Thyroid gland (tissue), 4 donors: ENCODE results near the gene HSPA1A. TPM values are rescaled to one million over a fixed set of nuclear protein-coding genes. Genes with fewer than 3 reads are reported as not detected.
"Not testable (repeated sequence)": the region's sequence is repeated elsewhere in the genome, so short reads cannot be mapped to it uniquely, and the experiment has no call there.

Source experiments
- DNase-seq, 2 donors: peaks; one replicate each; pipeline ENCODE4 v3.0.0-alpha.2; 2019
- H3K27ac ChIP-seq, 3 donors: fragments of 200-600 bp; sonication (generic); 1 replicate in 2 of 3; 2 replicates in 1 of 3; pipeline ENCODE4 v1.5.1; 2016 to 2019; ENCODE audit warnings: mild to moderate bottlenecking in 1 of 3, moderate library complexity in 1 of 3
- H3K27me3 ChIP-seq: fragments of 200-600 bp; sonication (generic); one replicate; pipeline ENCODE4 v1.5.1; 2019
- H3K36me3 ChIP-seq, 2 donors: fragments of 200-600 bp; sonication (generic); one replicate each; pipeline ENCODE4 v1.5.1; 2016 to 2019
- H3K4me1 ChIP-seq, 2 donors: fragments of 200-600 bp; sonication (generic); one replicate each; pipeline ENCODE4 v1.5.1; 2017 to 2019
- H3K4me3 ChIP-seq, 3 donors: fragments of 200-600 bp; sonication (generic); replicated peaks in 1 of 3; 1 replicate in 2 of 3; 2 replicates in 1 of 3; pipeline ENCODE4 v1.5.1; 2016; ENCODE audit warnings: mild to moderate bottlenecking in 1 of 3
- H3K9me3 ChIP-seq: fragments of 200-600 bp; sonication (generic); one replicate; pipeline ENCODE4 v1.5.1; 2017
- CTCF ChIP-seq, 6 experiments: fragments of 200-600 bp in 3 of 6; fragments of 450-650 bp in 3 of 6; sonication (generic) in 3 of 6; IDR thresholded peaks; one replicate each; pipeline ENCODE4 v1.5.1; 2016 to 2019; ENCODE audit warnings: antibody characterized with exemption in 6 of 6, mild to moderate bottlenecking in 2 of 6, inconsistent platforms in 1 of 6, moderate library complexity in 1 of 6
- POLR2A ChIP-seq, 2 donors: fragments of 450-650 bp; IDR thresholded peaks; one replicate each; pipeline ENCODE4 v1.6.1; 2017; ENCODE audit warnings: antibody characterized with exemption in 2 of 2, mild to moderate bottlenecking in 2 of 2, moderate library complexity in 1 of 2
- WGBS, 2 donors: methylation state at CpG; one replicate each; pipeline ENCODE4 v1.1.5; 2017; 5-methylcytosine and 5-hydroxymethylcytosine counted together
- intact Hi-C: fragments of 100-400 bp; cut with DNase I; formaldehyde crosslinking; loops from one replicate; pipeline ENCODE4 v1.15.1; 2023
- total RNA-seq, 4 donors: library from RNA; depleted of rRNA; stranded (reverse); fragments of >200 nt; gene quantifications; one replicate each; pipeline ENCODE4 v1.2.3, GENCODE V29; 2016

HSPA1A gene
- total RNA-seq, 4 donors from 2014 or later, result 148 to 320 (median 190) TPM

GRCh38 chr6:31850765-31851484, 35.6 kb downstream of the HSPA1A start:
- intact Hi-C loops, result no loop called here
- TF ChIP-seq POLR2A (IDR thresholded peaks at IDR 0.05) (no peak), CTCF (IDR thresholded peaks at IDR 0.05) (no peak)

GRCh38 chr6:31851485-31851832, 36.1 kb downstream of the HSPA1A start:
- no peak overlapping the region for H3K4me3 ChIP-seq
- no peaks in the 10 kb centered on the region for H3K9me3 ChIP-seq
- no peaks in the 10 kb centered on the region for H3K27me3 ChIP-seq
- DNase-seq, result no peak
- H3K27ac ChIP-seq, result peak overlapping the region in 1 of 3 donors; percentile 45
- 20 to 35% methylated on average over 2 of the region's 2 CpGs for WGBS, 2 donors
- TF ChIP-seq CTCF (IDR thresholded peaks at IDR 0.05) (no peak), POLR2A (IDR thresholded peaks at IDR 0.05) (no peak)
- H3K36me3 ChIP-seq, result no peaks in the 10 kb centered on the region
- intact Hi-C loops, result no loop called here
- H3K4me1 ChIP-seq, result peaks cover 0 to 6% of the 10 kb centered on the region in 2 donors

More at GRCh38 chr6:31850765-31851484, 35.6 kb downstream of the HSPA1A start:
- no peak overlapping the region for H3K4me3 ChIP-seq
- H3K36me3 ChIP-seq, result no peaks in the 10 kb centered on the region
- H3K27me3 ChIP-seq, result no peaks in the 10 kb centered on the region
- 98 to 100% methylated on average over 2 of the region's 2 CpGs for WGBS, 2 donors
- H3K9me3 ChIP-seq, result no peaks in the 10 kb centered on the region
- peak overlapping the region in 1 of 3 donors; percentile 45 for H3K27ac ChIP-seq
- peaks cover 0 to 6% of the 10 kb centered on the region in 2 donors for H3K4me1 ChIP-seq
- no peak for DNase-seq

- intact Hi-C loops, H3K9me3 ChIP-seq, H3K4me1 ChIP-seq, H3K4me3 ChIP-seq, DNase-seq, H3K36me3 ChIP-seq, H3K27ac ChIP-seq, H3K27me3 ChIP-seq: not testable (repeated sequence)
- 80 to 96% methylated on average over 23 to 25 of the region's 35 CpGs for WGBS, 2 donors
These were observed 36.8 kb downstream of the HSPA1A start for GRCh38 chr6:31851980-31852718.

- Histone ChIP-seq H3K36me3 (peaks cover 14 to 23% of the 10 kb centered on the region in 2 donors), H3K27ac (peak overlapping the region in 1 of 3 donors; percentile 58)
- H3K9me3 ChIP-seq, H3K27me3 ChIP-seq, intact Hi-C loops, H3K4me1 ChIP-seq, H3K4me3 ChIP-seq: not testable (repeated sequence)
- 43 to 66% methylated on average over 7 to 8 of the region's 8 CpGs for WGBS, 2 donors
- peak; percentile 72 to 76 for DNase-seq
These were observed 42.4 kb downstream of the HSPA1A start for GRCh38 chr6:31857774-31858173.

GRCh38 chr6:31858707-31859106, 43.4 kb downstream of the HSPA1A start:
- intact Hi-C loops, result no loop called here
- H3K27me3 ChIP-seq, result no peaks in the 10 kb centered on the region
- no peak for DNase-seq
- H3K36me3 ChIP-seq, result peaks cover 14 to 23% of the 10 kb centered on the region in 2 donors
- no peak overlapping the region for H3K4me3 ChIP-seq
- TF ChIP-seq POLR2A (IDR thresholded peaks at IDR 0.05) (no peak), CTCF (IDR thresholded peaks at IDR 0.05) (no peak)
- 85 to 90% methylated on average over 8 of the region's 8 CpGs for WGBS, 2 donors
- no peak overlapping the region for H3K27ac ChIP-seq
- peaks cover 12 to 13% of the 10 kb centered on the region in 2 donors for H3K4me1 ChIP-seq
- no peaks in the 10 kb centered on the region for H3K9me3 ChIP-seq

- H3K9me3 ChIP-seq, result no peaks in the 10 kb centered on the region
- no peak for TF ChIP-seq POLR2A (IDR thresholded peaks at IDR 0.05)
- H3K36me3 ChIP-seq, result peaks cover 14 to 23% of the 10 kb centered on the region in 2 donors
- DNase-seq, result no peak
- H3K4me3 ChIP-seq, result no peak overlapping the region
- 95% methylated on average over 6 to 10 of the region's 11 CpGs for WGBS, 2 donors
- intact Hi-C loops, result loop anchor here (5.0 kb wide), 1 partner anchor 37 kb away; the partner anchor contains the start of gene EHMT2
- no peaks in the 10 kb centered on the region for H3K27me3 ChIP-seq
- H3K27ac ChIP-seq, result no peak overlapping the region
- H3K4me1 ChIP-seq, result peaks cover 17 to 19% of the 10 kb centered on the region in 2 donors
These were observed 44.6 kb downstream of the HSPA1A start for GRCh38 chr6:31859923-31860322.
